Osteocyte (in vitro differentiated cells): ENCODE data around the gene PKNOX2. TPM values are rescaled to one million over a fixed set of nuclear protein-coding genes. Genes with fewer than 3 reads are reported as not detected.

Experiments
- DNase-seq: peaks from one replicate; pipeline ENCODE4 v3.0.0; 2021; ENCODE audit warnings: mixed read lengths; ENCODE audit not compliant: unreplicated experiment; ENCODE audit errors: extremely low spot score
- H3K27ac Mint-ChIP-seq: one replicate; pipeline ENCODE4 v1.8.0; 2021; ENCODE audit warnings: mild to moderate bottlenecking, mixed read lengths; ENCODE audit not compliant: unreplicated experiment
- H3K27me3 Mint-ChIP-seq: one replicate; pipeline ENCODE4 v1.8.0; 2021; ENCODE audit warnings: mixed read lengths; ENCODE audit not compliant: unreplicated experiment
- H3K36me3 Mint-ChIP-seq: one replicate; pipeline ENCODE4 v1.8.0; 2021; ENCODE audit warnings: mixed read lengths; ENCODE audit not compliant: unreplicated experiment
- H3K4me1 Mint-ChIP-seq: one replicate; pipeline ENCODE4 v1.8.0; 2021; ENCODE audit warnings: mixed read lengths; ENCODE audit not compliant: unreplicated experiment
- H3K4me3 Mint-ChIP-seq: one replicate; pipeline ENCODE4 v1.8.0; 2021; ENCODE audit warnings: mild to moderate bottlenecking, moderate library complexity, mixed read lengths; ENCODE audit not compliant: unreplicated experiment
- H3K9me3 Mint-ChIP-seq: one replicate; pipeline ENCODE4 v1.8.0; 2021; ENCODE audit warnings: mixed read lengths; ENCODE audit not compliant: unreplicated experiment
- CTCF ChIP-seq: fragments of 200-600 bp; sonication (generic); IDR thresholded peaks from 2 replicates; pipeline ENCODE4 v1.5.0; 2021; ENCODE audit warnings: antibody characterized with exemption, mild to moderate bottlenecking, moderate library complexity
- total RNA-seq: library from RNA; stranded (reverse); gene quantifications from 2 replicates; pipeline ENCODE4 v1.2.1, GENCODE V29; 2021

Gene PKNOX2
- total RNA-seq, 1 donor from 2014 or later: 89.3 TPM

- TF ChIP-seq CTCF: no peak
- no peaks in the 10 kb centered on the region for H3K27me3 Mint-ChIP-seq
- peaks cover 7% of the 10 kb centered on the region for H3K4me1 Mint-ChIP-seq
- peak overlapping the region; percentile 3 for H3K27ac Mint-ChIP-seq
- DNase-seq: no peak
- H3K36me3 Mint-ChIP-seq: peaks cover 47% of the 10 kb centered on the region
- H3K9me3 Mint-ChIP-seq: no peaks in the 10 kb centered on the region
- no peak overlapping the region for H3K4me3 Mint-ChIP-seq
Measured at GRCh38 chr11:125412509-125412908, 248.0 kb downstream of the PKNOX2 start.

- H3K4me3 Mint-ChIP-seq: no peak overlapping the region
- H3K27ac Mint-ChIP-seq: no peak overlapping the region
- no peak for TF ChIP-seq CTCF
- peaks cover 7% of the 10 kb centered on the region for H3K4me1 Mint-ChIP-seq
- no peak for DNase-seq
- no peaks in the 10 kb centered on the region for H3K9me3 Mint-ChIP-seq
- H3K36me3 Mint-ChIP-seq: peaks cover 47% of the 10 kb centered on the region
- no peaks in the 10 kb centered on the region for H3K27me3 Mint-ChIP-seq
Measured at GRCh38 chr11:125413226-125413625, 248.7 kb downstream of the PKNOX2 start.

GRCh38 chr11:125414121-125414520 lies 249.6 kb downstream of the PKNOX2 start:
- no peaks in the 10 kb centered on the region for H3K9me3 Mint-ChIP-seq
- DNase-seq: no peak
- H3K27me3 Mint-ChIP-seq: no peaks in the 10 kb centered on the region
- H3K4me3 Mint-ChIP-seq: no peak overlapping the region
- H3K27ac Mint-ChIP-seq: no peak overlapping the region
- no peak for TF ChIP-seq CTCF
- H3K4me1 Mint-ChIP-seq: peaks cover 5% of the 10 kb centered on the region
- H3K36me3 Mint-ChIP-seq: peaks cover 52% of the 10 kb centered on the region

GRCh38 chr11:125416981-125417935 lies 252.7 kb downstream of the PKNOX2 start:
- Mint-ChIP-seq H3K36me3 (peaks cover 55% of the 10 kb centered on the region), H3K4me3 (no peak overlapping the region), H3K27ac (no peak overlapping the region), H3K4me1 (no peaks in the 10 kb centered on the region), H3K9me3 (no peaks in the 10 kb centered on the region), H3K27me3 (no peaks in the 10 kb centered on the region)
- no peak for TF ChIP-seq CTCF
- DNase-seq: no peak

GRCh38 chr11:125418396-125418795 lies 253.8 kb downstream of the PKNOX2 start:
- Mint-ChIP-seq H3K27me3 (no peaks in the 10 kb centered on the region), H3K4me1 (no peaks in the 10 kb centered on the region), H3K4me3 (no peak overlapping the region), H3K9me3 (no peaks in the 10 kb centered on the region), H3K27ac (no peak overlapping the region), H3K36me3 (peaks cover 52% of the 10 kb centered on the region)
- DNase-seq: no peak
- TF ChIP-seq CTCF: no peak
